SK-N-SH (cell line): ENCODE measurements around the gene AUTS2. TPM values are rescaled to one million over a fixed set of nuclear protein-coding genes. Genes with fewer than 3 reads are reported as not detected.

Source experiments
- CTCF ChIA-PET: fragments of 300-600, 350-600 bp; formaldehyde crosslinking; extraction: SDS; loops from one replicate; lab custom pipeline; 2021; lab: Yijun Ruan, JAX
- POLR2A ChIA-PET: fragments of 350-600 bp; sonication (Branson Sonifier 250); formaldehyde crosslinking; extraction: SDS; loops from one replicate; lab custom pipeline; 2020; ENCODE audit warnings: antibody characterized with exemption, inconsistent platforms; lab: Yijun Ruan, JAX
- DNase-seq: peaks from one replicate; pipeline ENCODE4 v3.0.0; 2012
- H2AFZ ChIP-seq: fragments of 200-600 bp; sonication (generic); 2 replicates; pipeline ENCODE4 v1.8.1; 2016; ENCODE audit warnings: antibody characterized with exemption, mild to moderate bottlenecking, low read depth
- H3F3A ChIP-seq: fragments of 200-600 bp; sonication (generic); replicated peaks from 2 replicates; pipeline ENCODE3; 2016; ENCODE audit warnings: antibody characterized with exemption, mild to moderate bottlenecking; ENCODE audit not compliant: insufficient read depth
- H3K27ac ChIP-seq, 2 experiments: fragments of 200-500 bp in 1 of 2; fragments of 200-600 bp in 1 of 2; sonication (Bioruptor generic) in 1 of 2; sonication (generic), shearing (Covaris generic) in 1 of 2; 2 replicates each; pipeline versions ENCODE4 v1.5.1 to v1.6.1; 2014 to 2016; ENCODE audit warnings: low read depth in 2 of 2, inconsistent platforms in 1 of 2, low read length in 1 of 2, mild to moderate bottlenecking in 1 of 2, mixed read lengths in 1 of 2
- H3K27me3 ChIP-seq: fragments of 200-600 bp; sonication (generic), shearing (Covaris generic); 2 replicates; pipeline ENCODE4 v1.6.1; 2016; ENCODE audit warnings: mixed run types; ENCODE audit not compliant: insufficient read depth
- H3K36me3 ChIP-seq, 2 experiments: fragments of 200-500 bp in 1 of 2; fragments of 200-600 bp in 1 of 2; sonication (Bioruptor generic) in 1 of 2; sonication (generic) in 1 of 2; replicated peaks in 1 of 2; 2 replicates each; pipeline versions ENCODE3 to v1.5.1; 2014 to 2016; ENCODE audit warnings: low read length in 1 of 2, mild to moderate bottlenecking in 1 of 2; ENCODE audit not compliant: insufficient read depth in 2 of 2, control insufficient read depth in 1 of 2
- H3K4me1 ChIP-seq, 2 experiments: fragments of 200-500 bp in 1 of 2; fragments of 200-600 bp in 1 of 2; sonication (Bioruptor generic) in 1 of 2; sonication (generic), shearing (Covaris generic) in 1 of 2; 2 replicates each; pipeline versions ENCODE4 v1.5.1 to v1.6.1; 2014 to 2016; ENCODE audit warnings: low read depth in 1 of 2, low read length in 1 of 2, mixed run types in 1 of 2; ENCODE audit not compliant: insufficient read depth in 2 of 2, control insufficient read depth in 1 of 2
- H3K4me2 ChIP-seq: fragments of 200-600 bp; sonication (generic), shearing (Covaris generic); 2 replicates; pipeline ENCODE4 v1.6.1; 2017; ENCODE audit warnings: mixed run types
- H3K4me3 ChIP-seq, 2 experiments: fragments of 200-500 bp in 1 of 2; fragments of 200-600 bp in 1 of 2; sonication (Bioruptor generic) in 1 of 2; sonication (generic), shearing (Covaris generic) in 1 of 2; 2 replicates each; pipeline versions ENCODE4 v1.5.1 to v1.8.1; 2014 to 2016; ENCODE audit warnings: low read depth in 2 of 2, inconsistent platforms in 1 of 2, low read length in 1 of 2, mild to moderate bottlenecking in 1 of 2, mixed read lengths in 1 of 2, moderate library complexity in 1 of 2
- H3K79me2 ChIP-seq: fragments of 200-600 bp; sonication (generic); 2 replicates; pipeline ENCODE4 v1.8.1; 2017; ENCODE audit warnings: mild to moderate bottlenecking; ENCODE audit not compliant: insufficient read depth
- H3K9ac ChIP-seq: fragments of 200-600 bp; sonication (generic); 2 replicates; pipeline ENCODE4 v1.6.1; 2017; ENCODE audit warnings: mixed run types
- H3K9me2 ChIP-seq: fragments of 200-600 bp; sonication (generic); 2 replicates; pipeline ENCODE4 v1.6.1; 2017; ENCODE audit warnings: mixed run types
- H3K9me3 ChIP-seq: fragments of 200-600 bp; sonication (generic); 2 replicates; pipeline ENCODE4 v1.6.1; 2017; ENCODE audit warnings: mixed run types, mild to moderate bottlenecking, moderate library complexity
- H4K20me1 ChIP-seq: fragments of 200-600 bp; sonication (generic); 2 replicates; pipeline ENCODE4 v1.6.1; 2017; ENCODE audit warnings: mild to moderate bottlenecking, mixed run types; ENCODE audit not compliant: insufficient read depth
- CHD2 ChIP-seq: fragments of 150-350 bp; IDR thresholded peaks from 2 replicates; pipeline ENCODE4 v1.6.1; 2018; ENCODE audit warnings: low read length; ENCODE audit not compliant: partially characterized antibody
- EP300 ChIP-seq, 2 experiments: IDR thresholded peaks; 2 replicates each; pipeline versions ENCODE4 v1.4.0 to v1.6.1; 2012; ENCODE audit warnings: borderline replicate concordance in 1 of 2, low read depth in 1 of 2, low read length in 1 of 2
- GABPA ChIP-seq: IDR thresholded peaks from 2 replicates; pipeline ENCODE4 v1.4.0; 2012; ENCODE audit warnings: low read depth, mild to moderate bottlenecking
- RAD21 ChIP-seq: IDR thresholded peaks from 2 replicates; pipeline ENCODE4 v1.6.1; 2012; ENCODE audit warnings: mild to moderate bottlenecking, low read length
- RXRA ChIP-seq: IDR thresholded peaks from 2 replicates; pipeline ENCODE4 v1.4.0; 2012; ENCODE audit warnings: low read depth, mild to moderate bottlenecking, borderline replicate concordance
- TAF1 ChIP-seq: IDR thresholded peaks from 2 replicates; pipeline ENCODE4 v1.6.1; 2012; ENCODE audit warnings: low read depth, mild to moderate bottlenecking, low read length, moderate library complexity, borderline replicate concordance
- TCF12 ChIP-seq: IDR thresholded peaks from 2 replicates; pipeline ENCODE4 v1.4.0; 2012
- WGBS: methylation state at CpG from one replicate; pipeline ENCODE4 v1.1.6; 2017; ENCODE audit warnings: low lambda C conversion rate; 5-methylcytosine and 5-hydroxymethylcytosine counted together
- polyA plus RNA-seq, 3 experiments: library from polyadenylated mRNA; depleted of rRNA; stranded (reverse); fragments of >200 nt; gene quantifications; 2 replicates each; pipeline ENCODE4 v1.2.3, GENCODE V29; 2012
- TF ChIP-seq, protein P1 (sequence below): IDR thresholded peaks from 2 replicates; pipeline ENCODE4 v1.4.0; 2012; ENCODE audit warnings: low read depth, borderline replicate concordance
- TF ChIP-seq, protein P2 (sequence below): IDR thresholded peaks from 2 replicates; pipeline ENCODE4 v1.6.1; 2012; ENCODE audit warnings: mild to moderate bottlenecking, low read depth, low read length, moderate library complexity

AUTS2 gene
- polyA plus RNA-seq, 1 of the 3 experiments (the other 2 are of a cell fraction) = 15.6 TPM

DNA sequence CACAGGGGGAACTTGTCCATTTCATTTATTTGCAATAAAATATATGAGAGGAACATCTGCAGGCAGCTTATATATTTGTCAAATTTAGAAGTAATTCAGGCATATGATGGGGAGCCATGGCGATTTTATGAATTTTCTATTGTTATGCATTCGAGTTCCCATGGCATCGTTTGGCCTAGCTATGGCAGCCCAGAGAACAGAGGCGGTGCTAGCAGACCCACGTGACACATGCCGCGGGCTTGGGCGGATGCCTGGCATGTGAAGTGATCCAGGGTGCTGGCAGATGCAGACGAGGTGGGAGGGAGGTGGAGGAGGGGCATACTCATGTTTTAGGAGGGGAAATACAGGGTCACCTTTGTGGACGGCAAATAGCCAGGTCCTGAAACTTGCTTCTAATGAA lies 973.7 kb downstream of the AUTS2 start:
- no peaks in the 10 kb centered on the region for H3K9me3 ChIP-seq
- no peaks in the 10 kb centered on the region for H3K79me2 ChIP-seq
- peaks cover 19 to 70% of the 10 kb centered on the region in 2 experiments for H3K4me1 ChIP-seq
- ChIA-PET POLR2A (no interaction called here), CTCF (interaction anchor here (1.0 to 1.9 kb wide), 4 partner anchors 9 to 126 kb away, joined by 3 to 6 read pairs (median 4); no protein-coding TSS in a partner anchor)
- DNase-seq = no peak
- H3K4me2 ChIP-seq = peak overlapping the region; percentile 10; the same call in 1 of the 2 replicates
- H2AFZ ChIP-seq = no peak overlapping the region
- H3K9me2 ChIP-seq = no peaks in the 10 kb centered on the region
- H3F3A ChIP-seq = peaks cover 15% of the 10 kb centered on the region
- H3K27me3 ChIP-seq = no peaks in the 10 kb centered on the region
- no peak for TF ChIP-seq TCF12
- TF ChIP-seq CHD2 = no peak
- TF ChIP-seq EP300 (IDR thresholded peaks at IDR 0.05; ENCODE audit: borderline replicate concordance in 1 of 2, low read depth in 1 of 2, low read length in 1 of 2) = no peak
- no peak for TF ChIP-seq RAD21
- TF ChIP-seq, protein P1, sequence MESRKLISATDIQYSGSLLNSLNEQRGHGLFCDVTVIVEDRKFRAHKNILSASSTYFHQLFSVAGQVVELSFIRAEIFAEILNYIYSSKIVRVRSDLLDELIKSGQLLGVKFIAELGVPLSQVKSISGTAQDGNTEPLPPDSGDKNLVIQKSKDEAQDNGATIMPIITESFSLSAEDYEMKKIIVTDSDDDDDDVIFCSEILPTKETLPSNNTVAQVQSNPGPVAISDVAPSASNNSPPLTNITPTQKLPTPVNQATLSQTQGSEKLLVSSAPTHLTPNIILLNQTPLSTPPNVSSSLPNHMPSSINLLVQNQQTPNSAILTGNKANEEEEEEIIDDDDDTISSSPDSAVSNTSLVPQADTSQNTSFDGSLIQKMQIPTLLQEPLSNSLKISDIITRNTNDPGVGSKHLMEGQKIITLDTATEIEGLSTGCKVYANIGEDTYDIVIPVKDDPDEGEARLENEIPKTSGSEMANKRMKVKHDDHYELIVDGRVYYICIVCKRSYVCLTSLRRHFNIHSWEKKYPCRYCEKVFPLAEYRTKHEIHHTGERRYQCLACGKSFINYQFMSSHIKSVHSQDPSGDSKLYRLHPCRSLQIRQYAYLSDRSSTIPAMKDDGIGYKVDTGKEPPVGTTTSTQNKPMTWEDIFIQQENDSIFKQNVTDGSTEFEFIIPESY = no peak
- TF ChIP-seq TAF1 = no peak
- TF ChIP-seq, protein P2, sequence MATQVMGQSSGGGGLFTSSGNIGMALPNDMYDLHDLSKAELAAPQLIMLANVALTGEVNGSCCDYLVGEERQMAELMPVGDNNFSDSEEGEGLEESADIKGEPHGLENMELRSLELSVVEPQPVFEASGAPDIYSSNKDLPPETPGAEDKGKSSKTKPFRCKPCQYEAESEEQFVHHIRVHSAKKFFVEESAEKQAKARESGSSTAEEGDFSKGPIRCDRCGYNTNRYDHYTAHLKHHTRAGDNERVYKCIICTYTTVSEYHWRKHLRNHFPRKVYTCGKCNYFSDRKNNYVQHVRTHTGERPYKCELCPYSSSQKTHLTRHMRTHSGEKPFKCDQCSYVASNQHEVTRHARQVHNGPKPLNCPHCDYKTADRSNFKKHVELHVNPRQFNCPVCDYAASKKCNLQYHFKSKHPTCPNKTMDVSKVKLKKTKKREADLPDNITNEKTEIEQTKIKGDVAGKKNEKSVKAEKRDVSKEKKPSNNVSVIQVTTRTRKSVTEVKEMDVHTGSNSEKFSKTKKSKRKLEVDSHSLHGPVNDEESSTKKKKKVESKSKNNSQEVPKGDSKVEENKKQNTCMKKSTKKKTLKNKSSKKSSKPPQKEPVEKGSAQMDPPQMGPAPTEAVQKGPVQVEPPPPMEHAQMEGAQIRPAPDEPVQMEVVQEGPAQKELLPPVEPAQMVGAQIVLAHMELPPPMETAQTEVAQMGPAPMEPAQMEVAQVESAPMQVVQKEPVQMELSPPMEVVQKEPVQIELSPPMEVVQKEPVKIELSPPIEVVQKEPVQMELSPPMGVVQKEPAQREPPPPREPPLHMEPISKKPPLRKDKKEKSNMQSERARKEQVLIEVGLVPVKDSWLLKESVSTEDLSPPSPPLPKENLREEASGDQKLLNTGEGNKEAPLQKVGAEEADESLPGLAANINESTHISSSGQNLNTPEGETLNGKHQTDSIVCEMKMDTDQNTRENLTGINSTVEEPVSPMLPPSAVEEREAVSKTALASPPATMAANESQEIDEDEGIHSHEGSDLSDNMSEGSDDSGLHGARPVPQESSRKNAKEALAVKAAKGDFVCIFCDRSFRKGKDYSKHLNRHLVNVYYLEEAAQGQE = no peak
- no peak overlapping the region for H3K9ac ChIP-seq
- 84% methylated on average over 10 of the region's 10 CpGs for WGBS
- no peak overlapping the region for H3K4me3 ChIP-seq
- no peaks in the 10 kb centered on the region for H3K36me3 ChIP-seq
- no peaks in the 10 kb centered on the region for H4K20me1 ChIP-seq
- peak overlapping the region in 1 of 2 experiments; percentile 33; a peak in 1 of 4 replicates for H3K27ac ChIP-seq

- Histone ChIP-seq H3F3A (peaks cover 15% of the 10 kb centered on the region), H3K9ac (no peak overlapping the region), H4K20me1 (no peaks in the 10 kb centered on the region), H3K27me3 (no peaks in the 10 kb centered on the region), H3K36me3 (no peaks in the 10 kb centered on the region), H3K4me1 (peaks cover 19 to 68% of the 10 kb centered on the region in 2 experiments), H2AFZ (no peak overlapping the region), H3K4me3 (no peak overlapping the region), H3K79me2 (no peaks in the 10 kb centered on the region), H3K27ac (no peak overlapping the region), H3K4me2 (no peak overlapping the region), H3K9me2 (no peaks in the 10 kb centered on the region), H3K9me3 (no peaks in the 10 kb centered on the region)
- 88% methylated on average over 6 of the region's 6 CpGs for WGBS
- TF ChIP-seq RXRA (no peak), GABPA (no peak), TAF1 (no peak), EP300 (IDR thresholded peaks at IDR 0.05; ENCODE audit: borderline replicate concordance in 1 of 2, low read depth in 1 of 2, low read length in 1 of 2) (no peak)
- POLR2A ChIA-PET = no interaction called here
- CTCF ChIA-PET = interaction anchor here (1.0 to 1.6 kb wide), 3 partner anchors 54 to 126 kb away, joined by 3 to 4 read pairs (median 3); no protein-coding TSS in a partner anchor
- no peak for DNase-seq
Measured at GRCh38 chr7:70572571-70572970, 974.3 kb downstream of the AUTS2 start.
